Measurements from ENCODE around the gene RANBP1.
A peak's percentile ranks its signal among the peaks of the same experiment; 100 is the strongest.

RANBP1 gene

DNA sequence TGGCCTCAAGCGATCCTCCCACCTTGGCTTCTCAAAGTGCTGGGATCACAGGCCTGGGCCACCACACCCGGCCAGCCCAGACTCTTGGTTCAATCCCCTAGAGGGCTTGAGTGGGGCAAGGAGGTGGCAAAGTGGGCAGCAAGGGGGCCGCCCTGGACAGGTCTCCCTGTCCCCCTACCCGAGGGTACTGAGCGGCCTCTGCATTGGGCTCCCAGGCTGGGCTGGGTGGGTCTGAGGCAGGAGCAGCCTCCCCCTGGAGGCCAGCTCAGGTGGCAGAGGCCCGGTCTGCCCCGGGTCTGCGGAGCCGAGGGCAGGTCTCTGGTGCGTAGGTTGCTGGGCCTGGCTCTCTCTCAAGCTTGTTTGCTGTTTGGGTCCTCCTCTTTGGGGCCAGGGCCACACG is 57.3 kb downstream of the RANBP1 start:
- TF ChIP-seq EP300 (IDR thresholded peaks at IDR 0.05; ENCODE audit: borderline replicate concordance) (no peak), CREB1 (IDR thresholded peaks at IDR 0.05; ENCODE audit: low read depth) (no peak), ZBTB7A (IDR thresholded peaks at IDR 0.05; ENCODE audit: low read depth) (no peak), TCF12 (IDR thresholded peaks at IDR 0.05; ENCODE audit: low read depth) (no peak), RAD21 (IDR thresholded peaks at IDR 0.05; ENCODE audit: low read depth) (no peak), EGR1 (IDR thresholded peaks at IDR 0.05) (no peak), TEAD4 (IDR thresholded peaks at IDR 0.05) (no peak), NFIC (IDR thresholded peaks at IDR 0.05) (no peak), FOXM1 (IDR thresholded peaks at IDR 0.05; ENCODE audit: borderline replicate concordance, low read depth) (no peak)
- TF ChIP-seq, protein P1, sequence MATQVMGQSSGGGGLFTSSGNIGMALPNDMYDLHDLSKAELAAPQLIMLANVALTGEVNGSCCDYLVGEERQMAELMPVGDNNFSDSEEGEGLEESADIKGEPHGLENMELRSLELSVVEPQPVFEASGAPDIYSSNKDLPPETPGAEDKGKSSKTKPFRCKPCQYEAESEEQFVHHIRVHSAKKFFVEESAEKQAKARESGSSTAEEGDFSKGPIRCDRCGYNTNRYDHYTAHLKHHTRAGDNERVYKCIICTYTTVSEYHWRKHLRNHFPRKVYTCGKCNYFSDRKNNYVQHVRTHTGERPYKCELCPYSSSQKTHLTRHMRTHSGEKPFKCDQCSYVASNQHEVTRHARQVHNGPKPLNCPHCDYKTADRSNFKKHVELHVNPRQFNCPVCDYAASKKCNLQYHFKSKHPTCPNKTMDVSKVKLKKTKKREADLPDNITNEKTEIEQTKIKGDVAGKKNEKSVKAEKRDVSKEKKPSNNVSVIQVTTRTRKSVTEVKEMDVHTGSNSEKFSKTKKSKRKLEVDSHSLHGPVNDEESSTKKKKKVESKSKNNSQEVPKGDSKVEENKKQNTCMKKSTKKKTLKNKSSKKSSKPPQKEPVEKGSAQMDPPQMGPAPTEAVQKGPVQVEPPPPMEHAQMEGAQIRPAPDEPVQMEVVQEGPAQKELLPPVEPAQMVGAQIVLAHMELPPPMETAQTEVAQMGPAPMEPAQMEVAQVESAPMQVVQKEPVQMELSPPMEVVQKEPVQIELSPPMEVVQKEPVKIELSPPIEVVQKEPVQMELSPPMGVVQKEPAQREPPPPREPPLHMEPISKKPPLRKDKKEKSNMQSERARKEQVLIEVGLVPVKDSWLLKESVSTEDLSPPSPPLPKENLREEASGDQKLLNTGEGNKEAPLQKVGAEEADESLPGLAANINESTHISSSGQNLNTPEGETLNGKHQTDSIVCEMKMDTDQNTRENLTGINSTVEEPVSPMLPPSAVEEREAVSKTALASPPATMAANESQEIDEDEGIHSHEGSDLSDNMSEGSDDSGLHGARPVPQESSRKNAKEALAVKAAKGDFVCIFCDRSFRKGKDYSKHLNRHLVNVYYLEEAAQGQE (IDR thresholded peaks at IDR 0.05; ENCODE audit: low read depth) = no peak
- TF ChIP-seq, protein P2, sequence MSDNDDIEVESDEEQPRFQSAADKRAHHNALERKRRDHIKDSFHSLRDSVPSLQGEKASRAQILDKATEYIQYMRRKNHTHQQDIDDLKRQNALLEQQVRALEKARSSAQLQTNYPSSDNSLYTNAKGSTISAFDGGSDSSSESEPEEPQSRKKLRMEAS (IDR thresholded peaks at IDR 0.05) = no peak

DNA sequence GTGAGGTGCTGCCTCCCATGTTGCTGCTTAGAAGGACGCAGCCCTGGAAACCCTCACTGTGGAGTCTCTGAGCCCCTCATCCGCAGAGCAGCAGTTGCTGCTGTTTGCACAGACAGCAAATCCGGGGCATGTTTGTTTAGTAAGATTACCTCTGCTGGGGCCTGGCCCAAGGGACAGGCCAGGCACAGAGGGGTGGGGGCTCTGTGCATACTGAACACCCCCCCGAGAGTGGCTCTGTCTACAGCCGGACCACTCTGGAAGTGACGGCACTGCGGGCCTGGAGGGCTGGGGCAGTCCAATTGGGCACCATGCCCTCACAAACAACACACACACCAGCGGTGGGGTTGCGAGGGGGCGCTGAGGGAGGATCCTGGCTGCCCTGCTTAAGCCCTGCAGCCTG is 57.9 kb downstream of the RANBP1 start:
- TF ChIP-seq EGR1 (IDR thresholded peaks at IDR 0.05) = no peak

DNA sequence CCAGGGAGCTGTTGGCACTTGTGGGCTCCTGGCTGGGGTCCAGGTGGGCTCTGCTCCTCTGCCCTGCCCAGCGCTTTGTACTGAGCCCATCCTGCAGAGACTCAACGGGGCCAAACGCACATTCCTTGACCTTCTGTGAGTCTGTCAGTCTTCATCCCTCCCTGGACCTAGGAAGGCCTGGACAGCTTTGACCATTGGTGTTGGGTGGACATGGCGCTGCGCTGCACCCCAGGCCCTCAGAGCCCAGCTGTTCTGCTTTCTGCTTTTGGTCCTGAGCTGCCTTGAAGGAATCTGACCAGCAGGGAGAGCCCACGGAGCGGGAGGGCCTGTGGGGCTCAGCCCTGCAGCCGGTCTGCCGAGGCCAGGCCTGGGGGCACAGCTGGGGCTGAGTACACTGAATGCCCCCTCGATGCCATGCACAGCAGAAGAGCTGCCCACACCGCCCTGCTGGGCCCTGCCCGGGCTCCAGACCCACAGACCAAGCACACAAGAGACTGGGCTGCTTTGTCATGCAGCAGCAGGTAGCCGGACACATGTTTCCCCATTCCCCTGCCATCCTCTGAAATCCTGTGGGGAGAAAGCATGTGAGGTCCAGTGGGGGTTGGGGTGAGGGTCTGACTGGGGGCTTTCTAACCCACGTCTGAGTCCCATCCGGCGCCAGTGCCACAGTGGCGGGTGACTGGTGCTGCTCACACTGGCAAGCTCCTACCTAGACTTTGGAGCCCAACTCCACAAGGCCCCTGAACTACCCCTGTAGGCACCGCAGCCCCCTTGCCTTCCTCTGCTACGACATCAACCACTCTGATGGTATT is 59.1 kb downstream of the RANBP1 start:
- TF ChIP-seq NFIC (IDR thresholded peaks at IDR 0.05) (no peak), RAD21 (IDR thresholded peaks at IDR 0.05; ENCODE audit: low read depth) (peak; percentile 55)

DNA sequence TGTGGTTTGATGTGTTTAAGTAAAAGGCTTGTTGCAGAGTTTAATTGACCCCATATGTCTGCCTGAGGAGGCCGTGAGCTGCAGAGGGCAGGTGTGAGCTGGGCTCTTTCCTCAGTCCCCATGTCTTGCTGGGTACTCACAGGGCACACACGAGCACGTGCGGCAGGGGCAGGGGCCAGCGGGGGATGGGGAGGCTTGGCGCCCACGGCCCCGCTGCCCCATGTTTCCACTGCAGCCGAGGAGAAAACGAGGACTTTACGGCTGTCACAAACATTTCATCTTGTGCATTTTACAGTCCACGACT is 59.6 kb downstream of the RANBP1 start:
- TF ChIP-seq, protein P1 (IDR thresholded peaks at IDR 0.05; ENCODE audit: low read depth) = no peak
- no peak for TF ChIP-seq EP300 (IDR thresholded peaks at IDR 0.05; ENCODE audit: borderline replicate concordance)
- no peak for TF ChIP-seq ZBTB7A (IDR thresholded peaks at IDR 0.05; ENCODE audit: low read depth)
- TF ChIP-seq, protein P2 (IDR thresholded peaks at IDR 0.05) = no peak
- TF ChIP-seq TCF12 (IDR thresholded peaks at IDR 0.05; ENCODE audit: low read depth) = no peak

DNA sequence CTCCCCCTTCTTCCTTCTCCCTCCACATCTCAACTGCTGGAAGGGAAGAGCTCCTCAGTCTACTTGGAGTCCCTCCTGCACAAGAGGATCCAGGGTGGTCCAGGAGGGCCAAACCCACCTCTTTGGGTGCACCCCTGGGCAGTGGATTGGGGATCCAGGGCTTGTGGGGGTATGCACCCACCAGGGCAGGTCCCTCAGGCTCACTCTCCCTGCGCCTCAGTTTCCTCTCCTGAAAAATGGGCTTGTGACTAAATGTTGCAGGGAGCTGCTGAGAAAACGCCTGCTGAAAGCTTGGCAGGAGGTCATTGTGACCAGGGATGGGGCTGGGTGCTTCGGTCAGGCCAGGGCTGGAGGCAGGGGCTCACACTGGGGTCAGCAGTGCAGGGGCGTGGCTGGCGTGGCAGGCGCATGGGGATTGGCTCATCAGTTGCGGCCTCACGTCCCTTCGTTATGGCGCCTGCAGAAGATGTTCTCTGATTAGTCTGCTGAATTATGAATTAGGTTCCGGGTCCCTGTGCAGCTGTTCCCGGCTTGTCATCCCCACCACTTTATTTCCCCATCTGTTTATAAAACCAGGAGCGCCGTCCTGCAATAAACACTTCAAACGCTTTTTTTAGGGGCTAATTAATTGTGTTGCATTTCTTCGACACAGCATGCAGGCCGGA is 60.6 kb downstream of the RANBP1 start:
- TF ChIP-seq EP300 (IDR thresholded peaks at IDR 0.05; ENCODE audit: borderline replicate concordance) (no peak), EGR1 (IDR thresholded peaks at IDR 0.05) (no peak), FOXM1 (IDR thresholded peaks at IDR 0.05; ENCODE audit: borderline replicate concordance, low read depth) (no peak), TCF12 (IDR thresholded peaks at IDR 0.05; ENCODE audit: low read depth) (no peak)
